K562 treated with DMSO at 1 percent for 4 hours (cell line): ENCODE measurements around the gene IL22RA2. TPM values are rescaled to one million over a fixed set of nuclear protein-coding genes. Genes with fewer than 3 reads are reported as not detected.

Experiments
- total RNA-seq: library from RNA; unstranded; fragments of 300-600 nt; gene quantifications from 2 replicates; pipeline ENCODE4 v1.2.3, GENCODE V29; 2022; ENCODE audit not compliant: insufficient read depth

The IL22RA2 gene, protein sequence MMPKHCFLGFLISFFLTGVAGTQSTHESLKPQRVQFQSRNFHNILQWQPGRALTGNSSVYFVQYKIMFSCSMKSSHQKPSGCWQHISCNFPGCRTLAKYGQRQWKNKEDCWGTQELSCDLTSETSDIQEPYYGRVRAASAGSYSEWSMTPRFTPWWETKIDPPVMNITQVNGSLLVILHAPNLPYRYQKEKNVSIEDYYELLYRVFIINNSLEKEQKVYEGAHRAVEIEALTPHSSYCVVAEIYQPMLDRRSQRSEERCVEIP
- not detected in 2 replicates for total RNA-seq

DNA sequence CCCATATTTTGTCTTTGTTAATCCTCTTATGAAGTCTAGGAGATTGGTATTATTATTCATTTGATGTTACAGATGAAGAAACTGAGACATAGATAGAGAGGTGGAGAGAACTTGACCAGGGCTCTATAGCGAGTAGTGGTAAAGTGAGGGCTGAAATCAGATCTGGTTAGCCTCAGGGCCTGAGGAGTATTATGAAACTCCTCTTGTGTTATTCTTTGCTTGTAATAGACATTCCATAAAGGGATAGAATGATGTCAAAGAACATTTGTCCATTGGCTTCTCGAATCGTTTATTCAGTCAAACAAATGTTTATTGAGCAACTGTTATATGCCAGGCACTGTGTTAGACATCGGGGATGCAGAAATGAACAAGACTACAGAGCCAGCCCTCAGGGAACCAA, at the start of gene IL22RA2:
TSS of gene IL22RA2 (minus strand) at position 144 of the 400 bp plus-strand sequence. CDS start 11,895 bp downstream, outside the sequence.

DNA sequence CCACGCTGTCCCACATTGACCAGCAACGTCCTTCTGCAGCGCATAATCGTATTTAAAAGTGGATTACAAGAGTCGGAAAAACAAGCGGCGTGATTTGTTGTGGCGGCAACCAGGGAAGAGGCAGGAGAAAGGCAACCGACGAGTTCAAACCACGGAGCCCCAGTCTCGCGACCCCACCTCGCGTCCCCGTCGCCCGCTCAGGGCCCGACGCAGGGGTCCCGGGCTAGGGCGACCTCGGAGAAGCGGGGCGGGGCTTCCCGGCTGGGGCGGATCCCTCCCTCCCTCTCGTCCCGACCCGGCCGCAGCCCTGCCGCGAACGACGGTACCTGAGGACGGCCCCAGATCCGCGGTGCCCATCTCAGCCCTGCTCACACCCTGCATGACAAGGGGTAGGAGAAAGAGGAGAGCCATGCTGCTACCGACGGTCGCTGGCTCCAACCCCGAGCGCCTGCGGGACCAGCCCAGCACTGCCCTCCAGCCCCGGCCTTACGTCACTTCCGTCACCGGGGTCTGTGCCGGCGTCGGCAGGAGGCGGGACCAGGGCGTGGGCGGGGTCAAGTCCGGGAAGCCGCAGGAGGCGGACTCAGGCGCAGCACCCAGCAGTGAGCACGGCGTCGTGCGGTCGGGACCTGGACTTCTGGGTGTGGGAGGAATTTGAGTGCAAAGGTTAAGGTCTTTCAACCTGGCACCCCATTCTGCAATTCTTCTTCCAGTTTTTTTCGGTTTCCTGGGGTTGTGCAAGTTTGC, 45.6 kb upstream of the IL22RA2 start, which contains the start of gene IFNGR1:
TSS of gene IFNGR1 (minus strand) at position 469 of the 747 bp plus-strand sequence. CDS start at position 411, 58 bp downstream.

Other genes starting within 250 kb of the IL22RA2 start
- gene IL20RA, start 128.7 kb downstream of the IL22RA2 start, total RNA-seq = not detected in 2 replicates
- 19.4 and 19.5 TPM in 2 replicates for gene IFNGR1, start 45.7 kb upstream of the IL22RA2 start, total RNA-seq